Stimulated activated CD4-positive, alpha-beta T cell treated with anti-CD3 and anti-CD28 coated beads, Interleukin-4, amount 100 ng/mL, for 48 hours (primary cell): Measurements from ENCODE around the gene PTPN5.
A peak's percentile ranks its signal among the peaks of the same experiment; 100 is the strongest.
"Not testable (repeated sequence)": the region's sequence is repeated elsewhere in the genome, so short reads cannot be mapped to it uniquely, and the experiment has no call there.

Source experiments
- DNase-seq, 2 donors: peaks; one replicate each; pipeline ENCODE4 v3.0.0-alpha.2; 2020; ENCODE audit warnings: low read depth in 2 of 2

Gene PTPN5

GRCh38 chr11:18791207-18791968 is at the start of gene PTPN5:
PTPN5 (minus strand) TSS chr11:18791798; CDS start chr11:18771958, 19,840 bp downstream.
- DNase-seq: no peak

DNA sequence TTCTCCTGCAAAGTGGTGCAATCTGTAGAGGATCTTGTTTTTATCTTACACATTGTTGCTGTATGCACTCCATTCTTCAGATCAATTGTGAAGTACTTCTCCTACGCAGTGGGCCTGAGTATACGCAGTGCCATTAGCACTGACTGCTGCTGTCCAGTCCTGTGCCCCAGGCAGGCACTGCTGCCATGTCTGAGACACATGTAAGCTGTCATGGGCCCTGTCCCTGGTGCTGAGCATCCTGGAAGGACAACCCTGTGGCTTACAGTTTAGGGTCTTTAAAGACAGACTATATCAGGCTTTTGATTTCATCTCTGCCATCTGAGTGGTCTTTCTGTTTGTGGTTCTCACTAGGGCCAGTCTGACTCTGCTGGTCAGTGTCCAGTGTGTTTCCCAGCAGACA is 44.8 kb upstream of the PTPN5 start:
- DNase-seq: no peak

DNA sequence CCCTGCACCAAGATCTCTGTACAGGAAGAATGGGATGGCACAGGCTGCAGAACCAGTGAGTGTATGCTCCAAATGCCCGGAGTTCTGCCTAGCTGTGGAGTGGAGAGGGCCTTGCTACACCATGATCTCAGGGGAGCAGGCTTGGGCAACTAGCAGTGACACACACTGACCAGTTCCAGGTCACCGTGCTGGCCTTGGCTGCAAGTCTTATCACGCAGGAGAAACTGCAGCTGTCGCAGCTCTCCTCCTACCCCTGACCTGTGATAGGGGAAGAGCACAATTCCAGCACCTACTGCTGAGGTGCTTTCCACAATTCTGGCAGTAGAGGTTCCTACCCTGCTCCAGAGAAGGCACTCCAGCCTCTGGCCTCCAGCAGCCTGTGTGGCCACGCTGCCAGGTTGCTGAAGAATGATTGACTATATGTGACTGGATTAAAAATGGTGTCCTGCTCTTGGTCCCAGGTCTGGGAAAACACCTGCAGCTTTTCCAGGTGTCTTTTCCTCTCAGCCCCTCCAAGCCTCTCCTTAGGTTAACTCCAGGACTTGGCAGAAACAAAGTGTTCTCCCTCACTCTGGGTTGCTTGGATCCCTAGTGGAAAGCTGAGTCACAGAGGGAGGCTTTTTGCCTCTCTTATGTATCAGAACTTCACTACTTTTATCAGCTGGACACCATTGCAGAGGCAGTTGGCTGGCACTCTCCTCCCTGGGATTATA is 43.3 kb upstream of the PTPN5 start:
- no peak for DNase-seq

GRCh38 chr11:18820160-18820559 is 28.6 kb upstream of the PTPN5 start:
- DNase-seq: not testable (repeated sequence)

- no peak for DNase-seq
These were observed 12.8 kb upstream of the PTPN5 start for GRCh38 chr11:18804199-18804999.

DNA sequence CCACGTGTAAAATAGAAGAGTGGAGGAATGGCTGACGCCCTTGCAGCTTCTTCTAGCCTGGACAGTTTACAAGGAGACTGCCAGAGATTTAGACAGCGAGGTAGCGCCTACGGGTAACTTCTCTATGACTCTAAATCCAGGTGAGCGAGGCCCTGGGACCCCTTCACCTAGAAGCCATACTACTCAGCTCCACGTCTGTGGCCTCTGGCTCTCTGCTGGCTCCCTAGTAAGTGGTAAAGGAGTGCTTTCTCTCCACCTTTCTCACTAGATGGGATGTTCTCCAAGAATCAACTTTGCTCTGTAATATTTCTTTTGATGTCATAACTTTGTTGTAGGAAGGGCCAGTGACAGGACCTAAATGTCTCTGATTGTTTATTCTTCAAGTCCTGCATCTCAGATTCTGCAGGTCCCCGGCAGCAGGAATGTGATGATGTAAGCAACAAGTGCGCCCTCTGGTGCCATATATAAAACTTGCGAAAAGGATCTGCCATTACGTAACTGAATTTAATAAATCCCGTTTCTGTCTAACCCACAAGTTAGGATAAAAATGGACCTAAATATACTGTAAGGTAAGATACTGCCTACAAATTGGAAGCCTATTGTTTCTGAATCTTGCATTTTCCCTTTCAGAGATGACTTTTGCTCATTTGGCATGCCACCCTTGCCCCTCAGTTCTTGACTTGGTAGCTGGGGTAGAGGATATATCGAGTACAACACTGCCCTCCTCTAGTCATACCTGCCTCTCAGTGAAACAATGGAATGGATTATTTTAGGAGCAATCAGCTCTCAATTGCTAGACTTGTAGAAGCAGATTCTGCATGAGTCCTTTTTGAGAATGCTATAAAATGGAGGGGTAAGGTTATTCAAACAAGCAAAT is 11.0 kb upstream of the PTPN5 start:
- peak in 1 of 2 donors; percentile 20 for DNase-seq

- no peak for DNase-seq
These were observed 7.3 kb upstream of the PTPN5 start for GRCh38 chr11:18798799-18799469.

GRCh38 chr11:18794956-18795355 is 3.4 kb upstream of the PTPN5 start:
- DNase-seq: no peak

DNA sequence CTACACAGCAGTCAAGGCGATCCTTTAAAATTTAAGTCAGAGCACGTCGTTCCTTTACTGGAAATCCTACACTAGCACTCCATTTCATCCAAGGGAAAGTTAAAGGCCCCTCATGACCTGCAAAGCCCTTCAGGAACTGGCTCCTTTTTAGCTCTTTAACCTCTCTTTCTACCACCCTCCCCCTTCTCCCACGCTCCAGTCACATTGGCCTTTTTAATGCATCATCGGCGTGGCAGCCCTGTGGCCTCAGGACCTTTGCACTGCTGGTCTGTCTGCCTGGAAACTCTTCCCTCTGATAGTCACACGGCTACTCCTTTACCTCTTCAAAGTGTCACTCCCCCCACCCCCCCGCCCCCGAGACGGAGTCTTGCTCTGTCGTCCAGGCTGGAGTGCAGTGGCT is 1.2 kb upstream of the PTPN5 start:
- no peak for DNase-seq

DNA sequence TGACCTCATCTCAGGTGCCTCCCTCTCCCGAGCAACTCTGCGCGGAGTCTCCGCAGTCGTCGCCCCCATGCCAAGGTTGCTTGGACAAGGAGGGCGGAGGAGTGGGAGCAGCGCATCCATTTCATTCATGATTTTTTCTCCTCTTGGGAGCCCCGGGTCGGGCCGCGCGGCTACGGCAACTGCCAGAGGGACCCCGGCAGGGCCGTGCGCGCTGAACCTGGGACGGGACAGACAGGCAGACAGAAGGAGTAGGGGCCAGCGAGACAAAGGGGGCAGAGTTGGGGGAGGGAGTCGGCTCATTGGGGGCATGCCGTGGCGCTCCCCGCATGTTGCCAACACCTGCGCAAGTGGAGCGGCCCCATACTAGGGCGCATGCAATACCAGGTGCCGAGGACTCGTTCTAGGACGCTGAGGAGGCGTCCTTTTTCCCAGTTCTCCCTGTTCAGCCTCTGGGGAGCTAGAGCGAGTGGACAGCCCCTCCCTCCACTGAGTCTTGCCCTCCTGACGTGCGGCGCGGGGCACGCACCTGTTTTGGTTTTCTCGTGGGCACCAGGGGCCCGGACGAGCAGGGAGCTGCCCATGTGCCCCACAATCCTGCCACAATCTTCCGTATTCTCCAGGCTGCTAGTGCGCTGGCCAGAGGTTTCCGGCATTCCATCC is 501 bp upstream of the PTPN5 start:
- no peak for DNase-seq

GRCh38 chr11:18790883-18791206 is 753 bp downstream of the PTPN5 start:
- no peak for DNase-seq

- no peak for DNase-seq
These were observed 1.7 kb downstream of the PTPN5 start for GRCh38 chr11:18789942-18790341.

GRCh38 chr11:18785411-18785810 is 6.2 kb downstream of the PTPN5 start:
- no peak for DNase-seq

GRCh38 chr11:18780896-18781295 is 10.7 kb downstream of the PTPN5 start:
- DNase-seq: no peak

DNA sequence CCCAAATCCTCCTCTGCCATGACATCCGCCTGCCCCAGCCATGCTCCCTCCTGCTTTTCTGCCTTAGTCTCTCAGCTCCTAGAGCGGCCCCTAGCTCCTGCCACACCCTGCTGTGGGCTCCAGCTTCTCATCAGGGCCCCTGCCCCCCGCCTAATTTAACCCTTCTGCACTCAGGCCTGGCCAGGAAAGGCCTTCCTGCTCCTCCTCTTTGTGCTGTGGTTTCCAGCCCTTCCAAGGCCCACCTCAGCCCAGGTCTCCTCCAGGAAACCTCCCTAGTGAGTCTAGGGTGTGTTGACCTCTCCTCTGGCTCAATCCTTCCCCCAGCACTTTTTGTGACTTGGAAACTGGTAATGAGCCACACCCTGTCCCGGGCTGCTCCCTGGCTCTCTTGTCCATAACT is 11.3 kb downstream of the PTPN5 start:
- no peak for DNase-seq

DNA sequence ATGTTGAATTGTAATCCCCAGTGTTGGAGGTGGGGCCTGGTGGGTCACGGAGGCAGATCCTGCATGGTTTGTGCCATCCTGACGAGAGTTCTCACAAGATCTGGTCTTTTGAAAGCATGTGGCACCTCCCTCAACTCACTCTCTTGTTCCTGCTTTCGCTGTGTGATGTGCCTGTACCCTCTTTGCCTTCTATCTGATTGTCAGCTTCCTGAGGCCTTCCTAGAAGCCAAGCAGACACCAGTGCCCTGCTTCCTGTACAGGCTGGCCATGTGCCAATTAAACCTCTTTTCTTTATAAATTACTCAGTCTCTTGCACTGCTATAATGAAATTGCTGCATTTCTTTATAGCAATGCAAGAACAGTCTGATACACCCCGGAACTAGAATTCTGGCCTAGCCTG is 13.1 kb downstream of the PTPN5 start:
- no peak for DNase-seq

DNA sequence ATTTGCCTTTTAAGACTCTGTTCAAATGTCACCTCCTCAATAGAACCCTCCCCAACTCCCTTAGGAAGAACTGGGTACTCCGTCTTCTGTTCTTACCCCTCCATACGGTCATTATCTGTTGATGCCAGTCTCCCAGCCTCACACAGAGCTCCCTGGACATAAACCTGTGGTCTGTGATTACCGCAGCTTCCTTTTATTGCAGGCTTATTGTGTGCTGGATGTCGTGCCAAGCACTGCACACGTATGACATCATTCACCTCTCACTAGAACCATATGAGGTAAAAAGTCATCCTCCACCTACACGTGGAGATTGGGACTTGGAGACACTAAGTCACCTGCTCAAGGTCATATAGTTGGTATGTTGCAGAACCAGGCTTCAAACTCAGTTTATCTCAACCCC is 15.3 kb downstream of the PTPN5 start:
- DNase-seq: no peak

GRCh38 chr11:18775492-18776292 is 15.9 kb downstream of the PTPN5 start:
- DNase-seq: peak; percentile 54 to 79

GRCh38 chr11:18774801-18775200 is 16.8 kb downstream of the PTPN5 start:
- DNase-seq: no peak

DNA sequence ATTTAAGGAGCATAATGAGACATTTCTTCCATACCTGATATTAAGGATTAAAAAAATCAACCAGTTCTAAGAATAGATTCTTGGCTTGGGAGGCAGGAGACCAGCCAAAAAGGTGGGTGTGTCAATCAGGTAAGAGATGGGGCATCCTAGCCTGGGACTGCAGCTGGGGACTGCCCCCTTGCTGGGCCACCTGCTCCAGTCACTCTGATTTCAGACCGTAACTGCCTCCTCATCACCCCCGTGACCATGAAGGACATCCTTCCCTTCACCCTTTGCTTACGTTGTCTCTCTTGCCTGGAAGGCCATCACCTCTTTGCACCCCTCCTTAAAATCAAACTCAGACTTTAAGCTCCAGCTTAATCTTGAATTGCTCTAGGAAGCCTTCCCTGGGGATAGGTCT is 17.9 kb downstream of the PTPN5 start:
- no peak for DNase-seq
